Measurements from ENCODE around the gene TH. TPM values are rescaled to one million over a fixed set of nuclear protein-coding genes. Genes with fewer than 3 reads are reported as not detected.

The TH gene
- total and polyA plus RNA-seq, 2 experiments from 2014 or later, result 0.34 TPM; not detected in 1

DNA sequence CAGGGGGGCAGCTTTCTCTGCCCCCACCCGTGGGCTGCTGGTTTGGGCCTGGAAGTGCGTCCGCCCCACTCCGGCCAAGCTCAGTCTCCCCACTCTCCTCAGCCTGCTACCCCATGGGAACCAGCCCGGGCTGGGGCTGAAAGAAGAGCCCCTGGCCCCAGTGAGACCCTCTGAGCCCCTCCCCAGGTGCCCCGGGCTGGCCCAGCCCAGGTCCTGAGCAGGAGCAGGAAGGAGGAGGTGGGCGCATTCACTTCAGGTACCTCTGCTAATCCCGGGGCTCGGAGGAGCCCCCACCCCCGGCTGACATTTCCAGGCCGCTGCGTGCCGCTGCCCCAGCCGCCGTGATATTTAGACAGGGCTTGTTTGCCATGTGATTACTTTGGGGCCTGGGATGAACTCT, 8.7 kb upstream of the TH start (continued):
- TF ChIP-seq, protein P1, sequence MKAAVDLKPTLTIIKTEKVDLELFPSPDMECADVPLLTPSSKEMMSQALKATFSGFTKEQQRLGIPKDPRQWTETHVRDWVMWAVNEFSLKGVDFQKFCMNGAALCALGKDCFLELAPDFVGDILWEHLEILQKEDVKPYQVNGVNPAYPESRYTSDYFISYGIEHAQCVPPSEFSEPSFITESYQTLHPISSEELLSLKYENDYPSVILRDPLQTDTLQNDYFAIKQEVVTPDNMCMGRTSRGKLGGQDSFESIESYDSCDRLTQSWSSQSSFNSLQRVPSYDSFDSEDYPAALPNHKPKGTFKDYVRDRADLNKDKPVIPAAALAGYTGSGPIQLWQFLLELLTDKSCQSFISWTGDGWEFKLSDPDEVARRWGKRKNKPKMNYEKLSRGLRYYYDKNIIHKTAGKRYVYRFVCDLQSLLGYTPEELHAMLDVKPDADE (IDR thresholded peaks at IDR 0.05), result no peak
- TF ChIP-seq NANOG (IDR thresholded peaks at IDR 0.05; ENCODE audit: borderline replicate concordance) (no peak), EZH2 (IDR thresholded peaks at IDR 0.05; ENCODE audit: low read depth, unreplicated experiment) (no peak)
- TF ChIP-seq, protein P2, sequence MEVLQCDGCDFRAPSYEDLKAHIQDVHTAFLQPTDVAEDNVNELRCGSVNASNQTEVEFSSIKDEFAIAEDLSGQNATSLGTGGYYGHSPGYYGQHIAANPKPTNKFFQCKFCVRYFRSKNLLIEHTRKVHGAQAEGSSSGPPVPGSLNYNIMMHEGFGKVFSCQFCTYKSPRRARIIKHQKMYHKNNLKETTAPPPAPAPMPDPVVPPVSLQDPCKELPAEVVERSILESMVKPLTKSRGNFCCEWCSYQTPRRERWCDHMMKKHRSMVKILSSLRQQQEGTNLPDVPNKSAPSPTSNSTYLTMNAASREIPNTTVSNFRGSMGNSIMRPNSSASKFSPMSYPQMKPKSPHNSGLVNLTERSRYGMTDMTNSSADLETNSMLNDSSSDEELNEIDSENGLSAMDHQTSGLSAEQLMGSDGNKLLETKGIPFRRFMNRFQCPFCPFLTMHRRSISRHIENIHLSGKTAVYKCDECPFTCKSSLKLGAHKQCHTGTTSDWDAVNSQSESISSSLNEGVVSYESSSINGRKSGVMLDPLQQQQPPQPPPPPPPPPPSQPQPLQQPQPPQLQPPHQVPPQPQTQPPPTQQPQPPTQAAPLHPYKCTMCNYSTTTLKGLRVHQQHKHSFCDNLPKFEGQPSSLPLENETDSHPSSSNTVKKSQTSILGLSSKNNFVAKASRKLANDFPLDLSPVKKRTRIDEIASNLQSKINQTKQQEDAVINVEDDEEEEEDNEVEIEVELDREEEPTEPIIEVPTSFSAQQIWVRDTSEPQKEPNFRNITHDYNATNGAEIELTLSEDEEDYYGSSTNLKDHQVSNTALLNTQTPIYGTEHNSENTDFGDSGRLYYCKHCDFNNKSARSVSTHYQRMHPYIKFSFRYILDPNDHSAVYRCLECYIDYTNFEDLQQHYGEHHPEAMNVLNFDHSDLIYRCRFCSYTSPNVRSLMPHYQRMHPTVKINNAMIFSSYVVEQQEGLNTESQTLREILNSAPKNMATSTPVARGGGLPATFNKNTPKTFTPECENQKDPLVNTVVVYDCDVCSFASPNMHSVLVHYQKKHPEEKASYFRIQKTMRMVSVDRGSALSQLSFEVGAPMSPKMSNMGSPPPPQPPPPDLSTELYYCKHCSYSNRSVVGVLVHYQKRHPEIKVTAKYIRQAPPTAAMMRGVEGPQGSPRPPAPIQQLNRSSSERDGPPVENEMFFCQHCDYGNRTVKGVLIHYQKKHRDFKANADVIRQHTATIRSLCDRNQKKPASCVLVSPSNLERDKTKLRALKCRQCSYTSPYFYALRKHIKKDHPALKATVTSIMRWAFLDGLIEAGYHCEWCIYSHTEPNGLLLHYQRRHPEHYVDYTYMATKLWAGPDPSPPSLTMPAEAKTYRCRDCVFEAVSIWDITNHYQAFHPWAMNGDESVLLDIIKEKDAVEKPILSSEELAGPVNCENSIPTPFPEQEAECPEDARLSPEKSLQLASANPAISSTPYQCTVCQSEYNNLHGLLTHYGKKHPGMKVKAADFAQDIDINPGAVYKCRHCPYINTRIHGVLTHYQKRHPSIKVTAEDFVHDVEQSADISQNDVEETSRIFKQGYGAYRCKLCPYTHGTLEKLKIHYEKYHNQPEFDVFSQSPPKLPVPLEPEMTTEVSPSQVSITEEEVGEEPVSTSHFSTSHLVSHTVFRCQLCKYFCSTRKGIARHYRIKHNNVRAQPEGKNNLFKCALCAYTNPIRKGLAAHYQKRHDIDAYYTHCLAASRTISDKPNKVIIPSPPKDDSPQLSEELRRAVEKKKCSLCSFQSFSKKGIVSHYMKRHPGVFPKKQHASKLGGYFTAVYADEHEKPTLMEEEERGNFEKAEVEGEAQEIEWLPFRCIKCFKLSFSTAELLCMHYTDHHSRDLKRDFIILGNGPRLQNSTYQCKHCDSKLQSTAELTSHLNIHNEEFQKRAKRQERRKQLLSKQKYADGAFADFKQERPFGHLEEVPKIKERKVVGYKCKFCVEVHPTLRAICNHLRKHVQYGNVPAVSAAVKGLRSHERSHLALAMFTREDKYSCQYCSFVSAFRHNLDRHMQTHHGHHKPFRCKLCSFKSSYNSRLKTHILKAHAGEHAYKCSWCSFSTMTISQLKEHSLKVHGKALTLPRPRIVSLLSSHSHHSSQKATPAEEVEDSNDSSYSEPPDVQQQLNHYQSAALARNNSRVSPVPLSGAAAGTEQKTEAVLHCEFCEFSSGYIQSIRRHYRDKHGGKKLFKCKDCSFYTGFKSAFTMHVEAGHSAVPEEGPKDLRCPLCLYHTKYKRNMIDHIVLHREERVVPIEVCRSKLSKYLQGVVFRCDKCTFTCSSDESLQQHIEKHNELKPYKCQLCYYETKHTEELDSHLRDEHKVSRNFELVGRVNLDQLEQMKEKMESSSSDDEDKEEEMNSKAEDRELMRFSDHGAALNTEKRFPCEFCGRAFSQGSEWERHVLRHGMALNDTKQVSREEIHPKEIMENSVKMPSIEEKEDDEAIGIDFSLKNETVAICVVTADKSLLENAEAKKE (CRISPR knock-in tag; IDR thresholded peaks at IDR 0.05), result no peak

DNA sequence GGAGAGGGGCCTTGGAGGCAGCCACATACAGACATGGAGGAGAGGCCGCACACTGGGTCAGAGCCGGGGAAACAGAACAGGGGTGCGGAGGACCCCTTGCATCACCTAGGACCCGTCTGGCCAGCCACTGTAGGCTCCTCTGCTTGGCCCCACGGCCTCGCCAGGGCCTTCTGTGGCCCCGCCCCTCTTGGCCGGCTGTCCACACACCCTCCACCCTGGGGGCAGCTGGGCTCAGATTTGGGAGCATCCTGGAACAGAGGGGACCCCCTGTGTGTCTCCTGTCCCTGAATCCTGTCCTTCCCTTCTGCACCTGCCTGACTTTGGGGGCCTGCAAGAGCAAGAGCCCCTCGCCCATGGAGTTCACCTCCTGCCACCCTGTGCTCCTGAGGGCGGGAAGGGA, 7.9 kb upstream of the TH start:
- Mint-ChIP-seq H3K9me3 (no peaks in the 10 kb centered on the region), H3K4me1 (no peaks in the 10 kb centered on the region; the same call in 2 of the 3 replicates), H3K36me3 (ENCODE audit: low read depth) (no peaks in the 10 kb centered on the region), H3K27me3 (ENCODE audit: insufficient read depth, low read depth, poor library complexity) (peaks cover 16% of the 10 kb centered on the region), H3K27ac (no peak overlapping the region), H3K4me3 (no peak overlapping the region)
- no peak overlapping the region for H3K4me3 ChIP-seq
- no peak overlapping the region for H2AFZ ChIP-seq
- ATAC-seq (no peak), DNase-seq (ENCODE audit: low spot score) (no peak)
- H3K27me3 ChIP-seq (ENCODE audit: insufficient read depth), result no peaks in the 10 kb centered on the region
- H3K4me2 ChIP-seq, result no peak overlapping the region
- H3K36me3 ChIP-seq (ENCODE audit: insufficient read depth), result no peaks in the 10 kb centered on the region
- H4K20me1 ChIP-seq (replicated peaks; ENCODE audit: insufficient read depth), result no peaks in the 10 kb centered on the region
- H3K79me2 ChIP-seq (replicated peaks; ENCODE audit: insufficient read depth), result no peaks in the 10 kb centered on the region
- H3K27ac ChIP-seq (ENCODE audit: low read depth), result no peak overlapping the region
- no peaks in the 10 kb centered on the region for H3K9me2 ChIP-seq (ENCODE audit: insufficient read depth)
- H3F3A ChIP-seq (replicated peaks; ENCODE audit: low read depth), result no peaks in the 10 kb centered on the region
- no peaks in the 10 kb centered on the region for H3K4me1 ChIP-seq (ENCODE audit: insufficient read depth)
- TF ChIP-seq CTCF (conservative IDR thresholded peaks at IDR 0.05; ENCODE audit: low read depth in 2 of 2) (no peak), JUNB (IDR thresholded peaks at IDR 0.05; ENCODE audit: unreplicated experiment) (no peak), REST (IDR thresholded peaks at IDR 0.05; ENCODE audit: unreplicated experiment) (no peak), ZNF331 (CRISPR knock-in tag; IDR thresholded peaks at IDR 0.05; ENCODE audit: low read depth) (no peak), STAT1 (IDR thresholded peaks at IDR 0.05; ENCODE audit: unreplicated experiment) (no peak), EZH2phosphoT487 (IDR thresholded peaks at IDR 0.05; ENCODE audit: unreplicated experiment) (no peak), NANOG (IDR thresholded peaks at IDR 0.05; ENCODE audit: borderline replicate concordance) (no peak), CREB1 (CRISPR knock-in tag; IDR thresholded peaks at IDR 0.05; ENCODE audit: low read depth) (no peak)

All from GM23338 (cell line).